C4-2B (cell line): ENCODE results near the gene EIF4E2.

Source experiments
- CTCF ChIP-seq: fragments of 450-650 bp; conservative IDR thresholded peaks from 2 replicates; pipeline ENCODE4 v1.5.1; 2017; ENCODE audit warnings: mild to moderate bottlenecking
- ZFX ChIP-seq: fragments of 450-650 bp; IDR thresholded peaks from 2 replicates; pipeline ENCODE4 v1.6.1; 2017

- TF ChIP-seq CTCF (no peak), ZFX (no peak)
Measured at GRCh38 chr2:232575404-232575746, 24.9 kb downstream of the EIF4E2 start.
